ENCODE data around the gene EFCAB14. TPM values are rescaled to one million over a fixed set of nuclear protein-coding genes. Genes with fewer than 3 reads are reported as not detected.

The EFCAB14 gene
- total and polyA plus RNA-seq, 10 of the 15 experiments (the other 5 are each of a cell fraction or from before 2014, with no cell fraction given) = 7.8 to 66.0 (median 41.6) TPM

- TF ChIP-seq NKRF (conservative IDR thresholded peaks at IDR 0.05) = no peak
- no peak for TF ChIP-seq SRF (IDR thresholded peaks at IDR 0.05; ENCODE audit: low read depth in 2 of 2, low read length in 2 of 2)
- TF ChIP-seq REST (IDR thresholded peaks at IDR 0.05; ENCODE audit: low read depth, low read length) = no peak
These were observed 29.6 kb downstream of the EFCAB14 start (continued) for GRCh38 chr1:46689356-46689755.

- DNase-seq (ENCODE audit: low read depth, low spot score) (no peak), ATAC-seq (no peak), FAIRE-seq (no peak)
- H2AFZ ChIP-seq (ENCODE audit: control insufficient read depth, low read depth, low read length) = no peak overlapping the region
- WGBS (ENCODE audit: insufficient coverage, insufficient replicate concordance, low lambda C conversion rate, missing lambda C conversion rate) = over 99% methylated on average over 9 of the region's 9 CpGs
- H3K27ac ChIP-seq (ENCODE audit: control insufficient read depth, insufficient read depth) = no peak overlapping the region
- H3K4me3 ChIP-seq = no peak overlapping the region
- H3K4me1 ChIP-seq (ENCODE audit: control insufficient read depth, insufficient read depth, low read length) = no peaks in the 10 kb centered on the region
- in situ Hi-C loops (cut with MboI) (no loop called here), intact Hi-C loops (cut with micrococcal nuclease; ENCODE audit: unreplicated experiment) (no loop called here)
- H3K4me2 ChIP-seq (ENCODE audit: control insufficient read depth, insufficient read depth) = no peak overlapping the region
- CTCF ChIA-PET = interaction anchor here (1.5 kb wide), 1 partner anchor 36 kb away, joined by 3 read pairs; no protein-coding TSS in a partner anchor
- no peaks in the 10 kb centered on the region for H3K27me3 ChIP-seq (replicated peaks in 1 of 2; ENCODE audit: control insufficient read depth in 2 of 2, insufficient read depth in 2 of 2, low read length in 1 of 2)
- H3K79me2 ChIP-seq (ENCODE audit: control insufficient read depth, insufficient read depth, low read length) = no peaks in the 10 kb centered on the region
- no peaks in the 10 kb centered on the region for H3K9me3 ChIP-seq (replicated peaks; ENCODE audit: control insufficient read depth, insufficient read depth, low read length)
- POLR2A ChIA-PET = no interaction called here
- no TSS peak for BruUV-seq (replicated peaks)
- H3K9ac ChIP-seq (ENCODE audit: control insufficient read depth, insufficient read depth, low read length) = no peak overlapping the region
- SMC1A ChIA-PET (ENCODE audit: uncharacterized antibody, unreplicated experiment) = no interaction called here
- H3K36me3 ChIP-seq (ENCODE audit: control insufficient read depth in 2 of 2, insufficient read depth in 2 of 2, low read length in 1 of 2) = peaks cover 11 to 28% of the 10 kb centered on the region in 2 experiments
- H4K20me1 ChIP-seq (ENCODE audit: control insufficient read depth, insufficient read depth) = no peaks in the 10 kb centered on the region
- RAD21 ChIA-PET (ENCODE audit: unreplicated experiment) = no interaction called here
- no peak for TF ChIP-seq NFIC (IDR thresholded peaks at IDR 0.05; ENCODE audit: low read depth, low read length)
- no peak for TF ChIP-seq TCF3 (IDR thresholded peaks at IDR 0.05; ENCODE audit: borderline replicate concordance, insufficient read depth, low read depth, low read length)
- TF ChIP-seq KAT2A (conservative IDR thresholded peaks at IDR 0.05; ENCODE audit: control insufficient read depth, low read depth, low read length) = no peak
- TF ChIP-seq REST (IDR thresholded peaks at IDR 0.05; ENCODE audit: low read depth, low read length) = no peak
- TF ChIP-seq NFYA (IDR thresholded peaks at IDR 0.05; ENCODE audit: borderline replicate concordance, low read depth, low read length) = no peak
- no peak for TF ChIP-seq PAX5 (IDR thresholded peaks at IDR 0.05; ENCODE audit: borderline replicate concordance, low read depth, low read length)
- TF ChIP-seq SMC3 (IDR thresholded peaks at IDR 0.05; ENCODE audit: borderline replicate concordance, low read length) = no peak
- no peak for TF ChIP-seq SMARCA5 (IDR thresholded peaks at IDR 0.05)
- TF ChIP-seq BRCA1 (IDR thresholded peaks at IDR 0.05; ENCODE audit: low read depth, low read length) = no peak
- TF ChIP-seq NR2F1 (conservative IDR thresholded peaks at IDR 0.05) = no peak
- TF ChIP-seq ETV6 (conservative IDR thresholded peaks at IDR 0.05 in 1 of 2, IDR thresholded peaks at IDR 0.05 in 1 of 2; ENCODE audit: borderline replicate concordance in 1 of 2, low read depth in 1 of 2) = no peak
These were observed 30.9 kb downstream of the EFCAB14 start for GRCh38 chr1:46687921-46688509.
